Kidney (tissue), 14 donors: ENCODE results near the gene TMEM181. TPM values are rescaled to one million over a fixed set of nuclear protein-coding genes. Genes with fewer than 3 reads are reported as not detected.
"Not testable (repeated sequence)": the region's sequence is repeated elsewhere in the genome, so short reads cannot be mapped to it uniquely, and the experiment has no call there.

Source experiments
- DNase-seq, 5 donors: peaks; one replicate each; pipeline ENCODE4 v3.0.0-alpha.2; 2013 to 2020
- FAIRE-seq: peaks from 2 replicates; lab custom pipeline; 2012; peaks lifted over from hg19 to GRCh38; lab: Jason Lieb, UNC
- H3K27ac ChIP-seq, 2 donors: one replicate each; pipeline ENCODE4 v1.7.0; 2013; ENCODE audit warnings: low read depth in 2 of 2, low read length in 2 of 2, inconsistent platforms in 1 of 2
- H3K27me3 ChIP-seq: one replicate; pipeline ENCODE4 v1.7.1; 2013; ENCODE audit warnings: low read length, inconsistent platforms; ENCODE audit not compliant: control insufficient read depth, insufficient read depth
- H3K36me3 ChIP-seq, 3 donors: one replicate each; pipeline versions ENCODE4 v1.7.0 to v1.7.1; 2013; ENCODE audit warnings: low read length in 3 of 3, control low read depth in 1 of 3, inconsistent platforms in 1 of 3; ENCODE audit not compliant: insufficient read depth in 3 of 3, control insufficient read depth in 2 of 3
- H3K4me1 ChIP-seq, 3 donors: one replicate each; pipeline versions ENCODE4 v1.7.0 to v1.7.1; 2013; ENCODE audit warnings: low read length in 3 of 3, inconsistent platforms in 1 of 3, low read depth in 1 of 3; ENCODE audit not compliant: control insufficient read depth in 2 of 3, insufficient read depth in 2 of 3
- H3K4me3 ChIP-seq, 3 donors: one replicate each; pipeline versions ENCODE4 v1.7.0 to v1.8.1; 2013; ENCODE audit warnings: low read length in 3 of 3, control low read depth in 1 of 3, inconsistent platforms in 1 of 3
- H3K9ac ChIP-seq, 3 donors: one replicate each; pipeline versions ENCODE4 v1.7.0 to v1.7.1; 2013; ENCODE audit warnings: low read length in 3 of 3, control low read depth in 1 of 3, inconsistent platforms in 1 of 3
- H3K9me3 ChIP-seq, 3 donors: one replicate each; pipeline versions ENCODE4 v1.7.0 to v1.7.1; 2013; ENCODE audit warnings: low read length in 3 of 3, control low read depth in 1 of 3, inconsistent platforms in 1 of 3; ENCODE audit not compliant: control insufficient read depth in 2 of 3, insufficient read depth in 1 of 3
- CTCF ChIP-seq: IDR thresholded peaks from 3 replicates; pipeline ENCODE4 v1.5.1; 2012; ENCODE audit warnings: mild to moderate bottlenecking, moderate library complexity, borderline replicate concordance; ENCODE audit not compliant: insufficient read depth; ENCODE audit errors: extremely low read depth
- intact Hi-C: fragments of 100-400 bp; cut with DNase I; formaldehyde crosslinking; loops from one replicate; pipeline ENCODE4 v1.11.1; 2022
- polyA plus RNA-seq: library from polyadenylated mRNA; stranded (reverse); fragments of 350-450 nt; fragmentation: Illumina TruSeq; extraction: RNeasy Lipid Tissue Mini Kit (QIAGEN cat#74804); gene quantifications from one replicate; pipeline ENCODE4 v1.2.3, GENCODE V29; 2014; ENCODE audit warnings: low read depth, low replicate concordance; ENCODE audit not compliant: insufficient read depth
- total RNA-seq: library from RNA; stranded (reverse); fragmentation: NEBNext Ultra II Directional; extraction: Animal tissue kit (Norgen Biotek cat#: 25700); gene quantifications from one replicate; pipeline ENCODE4 v1.2.1, GENCODE V29; 2021
- donor health status: control.
- donor health status: control.
- donor health status: control.
- donor health status: control.
- donor health status: control.
- donor health status: DM: yes; HTN: yes; CAD: no.
- donor health status: Normal renal cell carcinoma (clear cell type).

TMEM181 gene
- total and polyA plus RNA-seq, 2 donors from 2014 or later, result 6.9 to 19.9 TPM

- peaks cover 0 to 8% (median 2%) of the 10 kb centered on the region in 3 donors for H3K36me3 ChIP-seq
- intact Hi-C loops, result no loop called here
- DNase-seq, result no peak
- H3K27ac ChIP-seq, result no peak overlapping the region
- no peaks in the 10 kb centered on the region for H3K4me1 ChIP-seq
- H3K27me3 ChIP-seq, result no peaks in the 10 kb centered on the region
- no peaks in the 10 kb centered on the region for H3K9me3 ChIP-seq
- no peak overlapping the region for H3K9ac ChIP-seq
- H3K4me3 ChIP-seq, result no peak overlapping the region
- no peak for FAIRE-seq
- TF ChIP-seq CTCF, result no peak
Measured at GRCh38 chr6:158603261-158604047, 43.6 kb downstream of the TMEM181 start.

- H3K4me3 ChIP-seq, result no peak overlapping the region
- intact Hi-C loops, result no loop called here
- FAIRE-seq, result no peak
Measured at GRCh38 chr6:158604048-158604406, 44.1 kb downstream of the TMEM181 start.

GRCh38 chr6:158605266-158605878 is 45.5 kb downstream of the TMEM181 start:
- no peaks in the 10 kb centered on the region for H3K4me1 ChIP-seq
- H3K9me3 ChIP-seq, result no peaks in the 10 kb centered on the region
- no peaks in the 10 kb centered on the region for H3K27me3 ChIP-seq
- FAIRE-seq, result no peak
- no peak overlapping the region for H3K4me3 ChIP-seq
- H3K9ac ChIP-seq, result no peak overlapping the region
- peak in 4 of 5 donors; percentile 68 to 85 (median 80) for DNase-seq
- peaks cover 2 to 15% (median 4%) of the 10 kb centered on the region in 3 donors for H3K36me3 ChIP-seq
- TF ChIP-seq CTCF, result peak; percentile 83
- intact Hi-C loops, result loop anchor here (5.0 kb wide), 1 partner anchor 388 kb away; no protein-coding TSS in a partner anchor
- no peak overlapping the region for H3K27ac ChIP-seq

More at GRCh38 chr6:158604048-158604406, 44.1 kb downstream of the TMEM181 start:
- Histone ChIP-seq H3K27ac (no peak overlapping the region), H3K27me3 (no peaks in the 10 kb centered on the region), H3K4me1 (no peaks in the 10 kb centered on the region), H3K36me3 (peaks cover 0 to 13% (median 2%) of the 10 kb centered on the region in 3 donors), H3K9ac (no peak overlapping the region), H3K9me3 (no peaks in the 10 kb centered on the region)
- no peak for TF ChIP-seq CTCF
- no peak for DNase-seq

- H3K9me3 ChIP-seq, H3K4me1 ChIP-seq, H3K4me3 ChIP-seq, H3K9ac ChIP-seq, H3K27ac ChIP-seq, H3K27me3 ChIP-seq, DNase-seq, FAIRE-seq: not testable (repeated sequence)
- peaks cover 2 to 15% (median 4%) of the 10 kb centered on the region in 3 donors for H3K36me3 ChIP-seq
- intact Hi-C loops, result loop anchor here (5.0 kb wide), 1 partner anchor 389 kb away; no protein-coding TSS in a partner anchor
Measured at GRCh38 chr6:158606011-158606410, 46.1 kb downstream of the TMEM181 start.
